ENCODE data around the gene RPAIN.

RPAIN gene

DNA sequence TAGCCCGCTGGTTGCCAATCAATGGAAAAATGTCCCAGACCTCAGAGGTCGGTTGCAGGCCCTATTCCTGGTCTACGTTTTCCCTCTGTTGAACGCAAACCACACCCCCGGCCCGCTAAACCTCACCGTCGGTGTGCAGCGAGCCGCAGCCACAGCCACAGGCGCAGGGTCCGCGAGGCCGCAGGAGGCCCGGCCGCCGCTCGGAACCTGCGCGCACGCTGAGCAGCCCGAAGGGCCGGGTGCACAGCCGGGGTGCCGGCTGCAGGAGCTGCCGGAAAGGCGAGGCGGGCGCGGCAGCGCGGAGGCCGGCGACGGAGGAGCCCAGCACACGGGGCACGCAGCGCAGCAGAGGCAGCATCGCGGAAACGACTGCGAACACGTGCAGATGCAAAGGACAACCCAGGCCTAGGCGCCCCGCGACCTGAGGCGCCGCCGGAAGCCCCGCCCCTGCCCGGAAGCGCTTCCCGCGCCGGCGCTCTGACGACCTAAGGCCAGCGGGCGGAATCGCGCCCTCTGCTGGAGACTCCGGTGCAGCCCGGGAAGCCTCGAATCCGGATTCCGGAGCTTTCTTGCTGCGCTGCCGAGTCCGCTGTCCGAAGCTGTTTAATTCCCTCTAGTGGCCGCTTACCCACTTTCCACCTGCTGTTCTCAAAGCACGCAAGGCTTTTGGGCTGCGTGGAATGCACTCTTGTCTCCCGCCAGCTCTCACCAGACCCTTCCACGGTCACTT, 18.9 kb downstream of the RPAIN start, which contains the start of gene C1QBP:
TSS of gene C1QBP (minus strand) at position 440 of the 730 bp plus-strand sequence. CDS start at position 358, 82 bp downstream.
- FAIRE-seq (no peak), DNase-seq (ENCODE audit: insufficient read length, low spot score) (peak; percentile 61)
- TF ChIP-seq, protein P1, sequence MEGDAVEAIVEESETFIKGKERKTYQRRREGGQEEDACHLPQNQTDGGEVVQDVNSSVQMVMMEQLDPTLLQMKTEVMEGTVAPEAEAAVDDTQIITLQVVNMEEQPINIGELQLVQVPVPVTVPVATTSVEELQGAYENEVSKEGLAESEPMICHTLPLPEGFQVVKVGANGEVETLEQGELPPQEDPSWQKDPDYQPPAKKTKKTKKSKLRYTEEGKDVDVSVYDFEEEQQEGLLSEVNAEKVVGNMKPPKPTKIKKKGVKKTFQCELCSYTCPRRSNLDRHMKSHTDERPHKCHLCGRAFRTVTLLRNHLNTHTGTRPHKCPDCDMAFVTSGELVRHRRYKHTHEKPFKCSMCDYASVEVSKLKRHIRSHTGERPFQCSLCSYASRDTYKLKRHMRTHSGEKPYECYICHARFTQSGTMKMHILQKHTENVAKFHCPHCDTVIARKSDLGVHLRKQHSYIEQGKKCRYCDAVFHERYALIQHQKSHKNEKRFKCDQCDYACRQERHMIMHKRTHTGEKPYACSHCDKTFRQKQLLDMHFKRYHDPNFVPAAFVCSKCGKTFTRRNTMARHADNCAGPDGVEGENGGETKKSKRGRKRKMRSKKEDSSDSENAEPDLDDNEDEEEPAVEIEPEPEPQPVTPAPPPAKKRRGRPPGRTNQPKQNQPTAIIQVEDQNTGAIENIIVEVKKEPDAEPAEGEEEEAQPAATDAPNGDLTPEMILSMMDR (IDR thresholded peaks at IDR 0.05; ENCODE audit: insufficient read depth, missing control alignments), result peak; percentile 60

DNA sequence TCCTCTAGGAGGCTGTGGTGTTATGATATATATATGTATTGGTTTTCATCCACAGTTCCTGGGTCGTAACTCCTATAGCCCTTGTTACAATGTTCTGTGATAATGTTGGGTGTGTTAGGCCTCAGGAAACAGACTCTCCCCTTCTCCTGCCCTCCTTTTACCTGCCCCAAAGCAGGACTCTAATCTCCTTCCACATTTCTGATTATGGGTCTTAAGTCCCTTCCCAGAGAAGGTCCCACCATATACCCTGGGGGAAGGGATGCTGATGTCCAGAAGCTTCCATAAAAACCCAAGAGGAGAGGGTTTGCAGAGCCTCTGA, 19.4 kb downstream of the RPAIN start:
- no peak for FAIRE-seq
- no peak for DNase-seq (ENCODE audit: insufficient read length, low spot score)
- TF ChIP-seq, protein P1 (IDR thresholded peaks at IDR 0.05; ENCODE audit: insufficient read depth, missing control alignments), result no peak

DNA sequence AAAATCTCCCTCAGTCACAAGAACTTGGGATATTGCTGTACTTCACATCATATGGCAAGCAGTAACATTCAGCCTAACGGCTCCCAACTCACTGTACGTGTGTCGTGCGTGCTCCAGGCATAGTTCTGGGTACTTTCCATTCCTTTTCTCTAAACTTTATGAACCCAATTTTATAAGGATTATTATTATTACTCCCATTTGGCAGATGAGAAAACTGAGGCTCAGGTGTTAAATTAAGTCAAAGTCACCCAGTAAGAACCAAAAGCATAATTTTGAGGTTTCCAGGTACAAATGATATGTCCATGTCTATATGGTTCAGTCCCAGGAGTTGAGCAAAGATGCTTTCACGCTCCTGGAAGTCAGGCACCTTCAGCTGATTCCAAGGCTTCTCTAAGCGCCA, 23.7 kb downstream of the RPAIN start:
- no peak for FAIRE-seq
- no peak for DNase-seq (ENCODE audit: insufficient read length, low spot score)

DNA sequence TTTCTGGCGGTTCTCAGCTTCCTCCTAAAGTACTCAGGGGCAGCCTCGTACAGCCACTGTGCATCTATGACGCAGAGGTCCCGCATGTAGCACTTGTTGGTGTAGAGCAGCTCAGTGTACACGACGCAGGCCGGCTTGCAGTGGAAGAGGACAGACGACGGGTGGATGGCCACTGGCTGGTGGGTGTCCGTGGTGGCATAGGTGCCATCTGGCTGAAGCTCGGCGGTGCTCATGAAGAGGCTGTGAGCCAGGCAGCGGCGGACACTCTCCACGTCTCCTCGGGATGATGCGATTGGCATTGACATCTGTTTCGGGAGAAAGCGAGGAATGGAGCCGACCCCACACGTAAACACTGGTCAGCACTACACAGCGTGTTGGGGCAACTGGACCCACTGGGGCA, 24.2 kb downstream of the RPAIN start:
- TF ChIP-seq, protein P1 (IDR thresholded peaks at IDR 0.05; ENCODE audit: insufficient read depth, missing control alignments), result no peak
- FAIRE-seq, result no peak
- no peak for DNase-seq (ENCODE audit: insufficient read length, low spot score)

More for the DNA sequence above, 23.7 kb downstream of the RPAIN start:
- TF ChIP-seq, protein P1 (IDR thresholded peaks at IDR 0.05; ENCODE audit: insufficient read depth, missing control alignments), result no peak

DNA sequence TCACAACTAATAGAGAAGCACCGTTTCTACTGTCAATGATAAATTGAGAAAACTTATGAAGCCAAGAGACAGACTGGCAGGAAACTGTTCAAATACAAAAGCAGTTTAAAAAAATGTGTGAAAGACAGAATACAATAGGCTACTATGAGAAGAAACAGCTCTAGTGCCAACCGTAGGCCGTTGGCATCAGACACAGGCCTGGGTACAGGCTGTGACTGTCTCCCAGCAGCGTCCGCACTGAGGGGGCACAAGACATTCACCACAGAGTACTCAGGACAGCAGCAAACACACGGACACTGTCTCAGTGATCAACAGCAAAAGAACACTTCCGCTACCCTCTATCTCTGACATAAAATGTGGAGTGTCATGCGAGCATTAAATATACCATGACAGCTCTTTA, 26.8 kb downstream of the RPAIN start:
- TF ChIP-seq, protein P1 (IDR thresholded peaks at IDR 0.05; ENCODE audit: insufficient read depth, missing control alignments), result no peak
- FAIRE-seq (no peak), DNase-seq (ENCODE audit: insufficient read length, low spot score) (no peak)

DNA sequence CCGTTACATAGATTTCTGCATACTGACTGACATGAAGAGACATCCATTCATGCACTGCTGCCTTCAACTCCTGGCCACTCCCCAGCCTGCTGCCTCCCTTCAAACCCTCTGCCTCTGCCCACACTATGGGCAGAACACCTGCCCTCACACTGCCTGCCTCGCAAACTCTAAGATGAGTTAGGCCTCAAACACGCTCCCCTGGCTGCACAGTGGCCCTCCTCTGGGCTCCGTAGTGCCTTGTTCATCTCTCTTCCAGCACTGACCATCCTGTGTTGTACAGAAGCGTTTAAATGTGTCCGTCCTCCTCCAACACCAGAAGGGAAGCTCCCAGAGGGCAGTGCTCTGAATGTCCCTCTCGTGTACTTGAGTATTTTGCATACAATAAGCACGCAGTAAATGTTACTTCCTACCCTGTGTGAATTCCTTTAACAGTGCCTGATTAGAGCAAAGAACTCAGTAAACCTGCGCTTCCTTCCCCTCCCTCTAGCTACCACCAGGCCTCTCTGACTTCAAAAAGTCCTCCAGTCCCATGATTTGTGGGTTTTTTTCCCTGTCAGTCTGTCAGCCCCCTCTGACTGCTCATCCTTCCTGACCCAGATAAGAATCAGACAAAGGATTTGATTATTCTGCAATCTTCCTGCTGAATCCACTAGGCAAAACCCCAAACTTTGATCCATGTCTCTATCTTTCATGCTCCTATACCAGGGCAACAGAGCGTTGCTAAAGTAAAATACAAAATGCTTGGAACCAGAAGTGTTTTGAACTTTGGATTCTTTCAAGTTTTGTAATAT, 44.9 kb downstream of the RPAIN start:
- DNase-seq (ENCODE audit: insufficient read length, low spot score), result no peak

More for the DNA sequence above, 44.9 kb downstream of the RPAIN start:
- TF ChIP-seq, protein P1 (IDR thresholded peaks at IDR 0.05; ENCODE audit: insufficient read depth, missing control alignments), result no peak
- FAIRE-seq, result no peak

Measured in D721Med (cell line).